Dendritic cell treated with granulocyte-macrophage colony-stimulating factor and Interleukin-4, amounts not matched to agents 40 ng/mL and 50 ng/mL, for 4 days (primary cell): ENCODE measurements around the gene CYP2D6.

Experiments
- H3K27ac Mint-ChIP-seq: one replicate; pipeline ENCODE4 v1.8.0; 2022; ENCODE audit warnings: mild to moderate bottlenecking, mixed read lengths
- H3K27me3 Mint-ChIP-seq: one replicate; pipeline ENCODE4 v1.8.0; 2022; ENCODE audit warnings: mild to moderate bottlenecking, mixed read lengths
- H3K36me3 Mint-ChIP-seq: one replicate; pipeline ENCODE4 v1.8.0; 2022; ENCODE audit warnings: low read depth, mixed read lengths
- H3K4me1 Mint-ChIP-seq: one replicate; pipeline ENCODE4 v1.8.0; 2022; ENCODE audit warnings: low read depth, mixed read lengths
- H3K4me3 Mint-ChIP-seq: one replicate; pipeline ENCODE4 v1.8.0; 2022; ENCODE audit warnings: mild to moderate bottlenecking, moderate library complexity, mixed read lengths
- H3K9me3 Mint-ChIP-seq: one replicate; pipeline ENCODE4 v1.8.0; 2022; ENCODE audit warnings: mixed read lengths
- intact Hi-C: fragments of 100-400 bp; cut with micrococcal nuclease; formaldehyde crosslinking; loops from one replicate; pipeline ENCODE4 v1.15.0; 2022

CYP2D6 gene

DNA sequence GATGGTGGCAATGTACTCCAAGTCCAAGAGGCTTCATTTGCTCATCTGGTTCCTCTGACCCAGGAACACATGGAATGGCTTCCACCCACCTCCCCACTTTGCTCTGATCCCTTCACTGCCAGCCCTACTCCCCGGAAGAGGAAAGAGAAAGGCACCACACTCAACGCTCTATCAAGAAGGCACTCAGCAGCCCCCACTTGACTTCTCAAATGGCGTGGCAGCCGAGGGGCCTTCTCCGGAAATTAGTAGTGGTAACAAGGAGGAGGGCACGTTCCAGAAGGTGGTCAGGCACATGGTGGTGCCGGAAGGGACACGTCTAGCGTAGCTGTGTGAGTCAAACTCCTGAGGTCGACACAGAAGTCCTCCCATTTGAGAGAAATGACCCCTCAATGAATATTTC is 36.5 kb upstream of the CYP2D6 start:
- Mint-ChIP-seq H3K9me3 (no peaks in the 10 kb centered on the region), H3K4me3 (no peak overlapping the region), H3K4me1 (peaks cover 21% of the 10 kb centered on the region), H3K36me3 (peaks cover 83% of the 10 kb centered on the region), H3K27me3 (no peaks in the 10 kb centered on the region), H3K27ac (no peak overlapping the region)
- intact Hi-C loops: no loop called here

GRCh38 chr22:42164901-42165300 is 34.3 kb upstream of the CYP2D6 start:
- peaks cover 89% of the 10 kb centered on the region for H3K36me3 Mint-ChIP-seq
- H3K9me3 Mint-ChIP-seq: no peaks in the 10 kb centered on the region
- no peak overlapping the region for H3K27ac Mint-ChIP-seq
- H3K4me1 Mint-ChIP-seq: peaks cover 14% of the 10 kb centered on the region
- H3K4me3 Mint-ChIP-seq: no peak overlapping the region
- intact Hi-C loops: no loop called here
- no peaks in the 10 kb centered on the region for H3K27me3 Mint-ChIP-seq

DNA sequence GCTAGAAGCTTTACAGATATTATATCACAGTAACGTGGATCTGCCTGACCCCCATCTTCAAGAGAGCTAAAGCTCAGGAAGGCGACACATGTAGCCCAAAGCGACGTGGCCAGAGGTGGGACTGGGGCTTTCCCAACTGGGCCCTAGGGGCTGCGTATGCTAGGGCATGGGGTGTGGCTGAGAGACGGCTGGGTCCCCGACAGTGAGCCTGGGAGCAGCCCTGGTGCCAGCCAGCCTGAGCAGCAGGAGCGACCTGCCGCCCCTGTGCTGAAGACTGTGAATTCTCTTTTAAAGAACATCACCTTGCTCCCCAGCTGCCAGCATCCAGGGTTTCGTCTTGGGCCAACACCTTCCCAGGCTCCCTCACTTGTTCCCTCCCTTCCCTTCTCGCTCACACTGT is 32.9 kb upstream of the CYP2D6 start:
- Mint-ChIP-seq H3K4me1 (peaks cover 2% of the 10 kb centered on the region), H3K4me3 (no peak overlapping the region), H3K9me3 (no peaks in the 10 kb centered on the region), H3K27me3 (no peaks in the 10 kb centered on the region), H3K27ac (no peak overlapping the region), H3K36me3 (peaks cover 89% of the 10 kb centered on the region)
- intact Hi-C loops: no loop called here

DNA sequence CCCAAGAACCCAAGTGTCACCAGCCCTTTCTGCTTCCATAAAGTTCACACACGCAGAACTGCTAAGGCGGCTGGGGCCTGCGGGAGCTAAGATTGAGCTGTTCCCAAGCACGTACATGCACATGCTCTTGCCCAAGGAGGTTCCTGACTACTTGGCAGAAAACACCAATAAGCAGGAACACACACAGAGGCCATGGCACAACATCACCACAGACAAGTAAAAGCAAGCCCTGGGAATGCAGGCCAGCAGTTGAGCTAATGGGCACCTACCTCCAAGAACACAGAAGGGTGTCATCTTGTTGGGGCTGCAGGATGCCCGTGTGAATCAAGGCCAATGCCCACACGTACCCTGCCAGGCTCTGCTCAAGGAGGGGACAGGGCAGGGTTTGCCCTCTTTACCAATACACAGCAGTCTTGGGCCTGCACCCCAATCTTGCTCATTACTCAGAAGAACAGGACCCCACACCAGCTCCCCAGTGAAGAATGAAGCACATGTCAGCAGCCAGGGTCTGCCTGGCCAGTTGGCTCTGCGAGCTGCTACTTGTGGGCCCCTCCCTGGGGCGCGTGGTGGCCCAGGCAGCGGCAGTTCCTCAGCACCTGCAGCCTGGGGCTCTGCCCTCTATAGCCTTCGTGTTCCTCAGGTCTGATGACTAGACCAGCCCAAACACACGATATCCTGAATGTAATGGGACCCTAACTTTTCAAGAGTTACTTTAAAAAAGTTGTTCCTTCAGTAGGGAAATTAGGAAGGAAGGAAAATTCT is 32.3 kb upstream of the CYP2D6 start:
- Mint-ChIP-seq H3K27me3 (no peaks in the 10 kb centered on the region), H3K4me3 (no peak overlapping the region), H3K27ac (no peak overlapping the region), H3K9me3 (no peaks in the 10 kb centered on the region), H3K4me1 (no peaks in the 10 kb centered on the region), H3K36me3 (peaks cover 89% of the 10 kb centered on the region)
- intact Hi-C loops: no loop called here

DNA sequence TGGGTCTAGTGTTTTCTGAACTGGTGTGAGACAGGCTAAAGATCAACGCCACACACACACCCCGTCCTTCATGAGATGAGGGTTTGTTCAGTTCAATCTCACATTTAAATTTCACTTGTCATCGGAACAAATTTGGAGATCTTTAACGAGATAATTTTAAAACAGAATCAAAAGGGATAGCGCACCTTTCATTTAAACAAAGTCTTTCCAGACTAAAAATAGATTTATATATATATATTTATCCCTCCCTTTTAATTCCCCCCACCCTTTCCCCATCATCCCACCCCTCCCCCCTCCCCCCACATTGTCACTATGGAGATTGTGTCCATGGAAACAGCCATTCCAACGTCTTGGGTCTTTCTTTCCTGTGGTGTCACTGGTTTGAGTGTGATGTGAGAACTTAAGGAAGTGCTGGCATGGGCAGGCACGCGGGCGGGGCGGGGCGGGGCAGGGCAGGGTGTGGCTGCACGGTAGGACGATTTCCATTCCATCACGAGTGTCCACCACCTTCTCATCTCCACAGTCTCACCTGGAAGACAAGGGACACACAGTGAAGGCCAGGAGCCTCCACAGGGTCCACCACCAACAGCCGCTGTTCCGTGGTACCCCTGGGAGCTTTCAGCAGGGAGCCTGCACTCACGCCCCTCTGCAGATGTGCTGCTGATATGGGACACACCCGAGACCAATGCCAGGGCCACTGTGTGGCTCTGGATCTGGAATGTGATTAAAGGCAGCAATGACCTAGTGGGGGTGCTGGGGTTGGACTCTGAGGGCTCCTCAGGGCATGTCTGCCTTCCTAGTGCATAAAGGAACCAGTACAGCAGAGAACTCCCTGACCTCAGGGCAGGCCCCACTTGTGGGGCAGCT is 30.5 kb upstream of the CYP2D6 start:
- no peaks in the 10 kb centered on the region for H3K4me1 Mint-ChIP-seq
- peaks cover 82% of the 10 kb centered on the region for H3K36me3 Mint-ChIP-seq
- H3K9me3 Mint-ChIP-seq: no peaks in the 10 kb centered on the region
- H3K4me3 Mint-ChIP-seq: no peak overlapping the region
- intact Hi-C loops: no loop called here
- no peak overlapping the region for H3K27ac Mint-ChIP-seq
- no peaks in the 10 kb centered on the region for H3K27me3 Mint-ChIP-seq

GRCh38 chr22:42160251-42160650 is 29.6 kb upstream of the CYP2D6 start:
- Mint-ChIP-seq H3K36me3 (peaks cover 83% of the 10 kb centered on the region), H3K9me3 (no peaks in the 10 kb centered on the region), H3K27me3 (no peaks in the 10 kb centered on the region), H3K27ac (no peak overlapping the region), H3K4me3 (no peak overlapping the region), H3K4me1 (no peaks in the 10 kb centered on the region)
- intact Hi-C loops: no loop called here

- Mint-ChIP-seq H3K27ac (no peak overlapping the region), H3K4me3 (no peak overlapping the region), H3K27me3 (no peaks in the 10 kb centered on the region), H3K9me3 (no peaks in the 10 kb centered on the region), H3K4me1 (peaks cover 8% of the 10 kb centered on the region), H3K36me3 (peaks cover 81% of the 10 kb centered on the region)
- intact Hi-C loops: no loop called here
Measured at GRCh38 chr22:42158456-42159132, 28.0 kb upstream of the CYP2D6 start.

DNA sequence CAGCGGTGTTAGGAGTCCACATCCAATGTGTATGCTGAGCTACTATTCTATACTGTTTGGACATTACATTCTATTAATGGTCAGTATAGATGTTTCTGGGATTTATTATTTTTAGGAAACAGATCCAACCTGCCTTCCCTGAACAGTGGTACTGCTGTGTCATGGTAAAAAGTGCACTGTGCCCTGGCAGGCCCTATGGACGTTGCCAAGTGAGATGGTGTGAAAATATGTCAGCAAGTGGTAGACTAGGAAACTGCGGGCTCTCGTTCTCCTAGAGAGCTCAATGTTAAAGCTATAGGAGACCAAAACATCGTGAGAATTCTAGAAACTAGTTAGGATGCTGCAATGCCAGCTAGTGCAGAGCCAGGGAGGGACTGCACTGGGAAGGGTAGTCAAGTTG is 26.0 kb upstream of the CYP2D6 start:
- Mint-ChIP-seq H3K36me3 (peaks cover 80% of the 10 kb centered on the region), H3K9me3 (no peaks in the 10 kb centered on the region), H3K4me3 (no peak overlapping the region), H3K27ac (no peak overlapping the region), H3K27me3 (no peaks in the 10 kb centered on the region), H3K4me1 (peaks cover 8% of the 10 kb centered on the region)
- intact Hi-C loops: no loop called here

DNA sequence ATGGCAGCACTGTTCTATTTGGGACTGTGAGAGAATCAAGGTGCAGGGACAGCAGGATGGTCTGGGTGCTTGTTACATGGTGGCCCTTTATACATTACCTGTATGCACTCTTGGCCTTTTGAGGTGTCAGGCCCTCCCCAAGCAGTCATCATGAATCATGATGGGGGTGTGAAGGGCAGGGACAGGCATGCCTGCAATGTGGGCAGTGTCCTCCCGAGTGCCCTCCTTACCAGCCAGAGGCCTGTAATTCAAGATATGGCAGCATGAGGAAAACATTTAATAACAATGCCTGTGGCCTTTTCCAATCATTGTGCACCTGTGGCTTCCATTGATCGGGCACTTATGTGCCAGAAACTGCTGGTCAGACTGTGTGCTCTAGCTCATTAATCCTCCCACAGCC is 25.5 kb upstream of the CYP2D6 start:
- H3K36me3 Mint-ChIP-seq: peaks cover 80% of the 10 kb centered on the region
- intact Hi-C loops: no loop called here

DNA sequence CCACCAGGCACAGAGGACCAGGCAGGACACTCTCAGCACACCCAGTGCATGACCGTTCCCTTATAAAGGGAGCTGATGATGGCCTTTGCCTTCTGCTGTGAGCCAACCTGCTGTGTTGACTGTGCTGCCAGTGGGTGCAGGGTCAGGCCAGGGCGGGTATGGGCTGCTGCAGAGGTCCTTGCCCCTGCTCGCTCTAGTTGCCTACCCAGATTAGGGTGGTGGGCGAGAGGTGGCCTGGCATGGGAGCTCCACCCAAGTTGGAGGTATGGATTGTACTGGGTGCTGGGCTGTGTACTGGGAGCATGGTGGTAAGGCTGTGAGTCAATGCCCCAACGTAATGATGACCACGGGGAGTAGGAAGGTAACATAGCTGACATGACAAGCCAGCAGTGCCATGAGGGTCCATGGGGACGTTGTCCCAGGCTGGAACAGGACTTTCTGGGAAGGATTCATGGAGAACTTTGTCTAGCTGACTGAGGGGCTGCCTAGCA is 24.5 kb upstream of the CYP2D6 start:
- H3K4me1 Mint-ChIP-seq: peaks cover 8% of the 10 kb centered on the region
- H3K36me3 Mint-ChIP-seq: peaks cover 77% of the 10 kb centered on the region
- no peaks in the 10 kb centered on the region for H3K27me3 Mint-ChIP-seq
- H3K9me3 Mint-ChIP-seq: no peaks in the 10 kb centered on the region
- no peak overlapping the region for H3K4me3 Mint-ChIP-seq
- intact Hi-C loops: no loop called here
- H3K27ac Mint-ChIP-seq: no peak overlapping the region

More for the DNA sequence above, 25.5 kb upstream of the CYP2D6 start:
- no peaks in the 10 kb centered on the region for H3K9me3 Mint-ChIP-seq
- H3K4me3 Mint-ChIP-seq: no peak overlapping the region
- peaks cover 8% of the 10 kb centered on the region for H3K4me1 Mint-ChIP-seq
- no peaks in the 10 kb centered on the region for H3K27me3 Mint-ChIP-seq
- H3K27ac Mint-ChIP-seq: no peak overlapping the region

DNA sequence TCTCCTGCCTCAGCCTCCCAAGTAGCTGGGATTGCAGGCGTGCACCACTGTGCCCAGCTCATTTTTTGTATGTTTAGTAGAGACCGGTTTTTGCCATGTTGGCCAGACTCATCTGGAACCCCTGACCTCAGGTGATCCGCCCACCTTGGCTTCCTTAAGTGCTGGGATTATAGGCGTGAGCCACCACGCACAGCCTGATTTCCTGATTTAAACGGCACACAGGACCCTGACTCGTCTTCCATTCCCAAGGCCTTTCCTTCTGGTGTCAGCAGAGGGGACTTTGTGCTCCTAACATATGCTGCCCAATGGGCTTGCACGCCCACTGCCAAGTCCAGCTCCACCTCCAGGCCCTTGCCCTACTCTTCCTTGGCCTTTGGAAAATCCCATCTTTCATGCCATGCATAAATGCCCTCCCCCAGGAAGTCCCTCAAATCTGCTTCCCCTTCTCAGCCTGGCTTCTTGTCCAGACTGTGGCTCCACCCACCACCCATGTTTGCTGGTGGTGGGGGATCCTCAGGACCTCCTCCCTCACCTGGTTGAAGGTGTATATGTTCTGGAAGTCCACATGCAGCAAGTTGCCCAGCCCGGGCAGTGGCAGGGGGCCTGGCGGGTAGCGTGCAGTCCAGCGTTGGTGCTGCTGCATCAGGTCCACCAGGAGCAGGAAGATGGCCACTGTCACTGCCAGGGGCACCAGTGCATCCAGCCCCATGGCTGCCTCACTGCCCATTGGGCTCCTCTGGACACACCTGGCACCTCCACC is 23.9 kb upstream of the CYP2D6 start:
- H3K27ac Mint-ChIP-seq: no peak overlapping the region
- no peak overlapping the region for H3K4me3 Mint-ChIP-seq
- H3K4me1 Mint-ChIP-seq: peaks cover 8% of the 10 kb centered on the region
- no peaks in the 10 kb centered on the region for H3K9me3 Mint-ChIP-seq
- peaks cover 77% of the 10 kb centered on the region for H3K36me3 Mint-ChIP-seq
- H3K27me3 Mint-ChIP-seq: no peaks in the 10 kb centered on the region
- intact Hi-C loops: no loop called here

DNA sequence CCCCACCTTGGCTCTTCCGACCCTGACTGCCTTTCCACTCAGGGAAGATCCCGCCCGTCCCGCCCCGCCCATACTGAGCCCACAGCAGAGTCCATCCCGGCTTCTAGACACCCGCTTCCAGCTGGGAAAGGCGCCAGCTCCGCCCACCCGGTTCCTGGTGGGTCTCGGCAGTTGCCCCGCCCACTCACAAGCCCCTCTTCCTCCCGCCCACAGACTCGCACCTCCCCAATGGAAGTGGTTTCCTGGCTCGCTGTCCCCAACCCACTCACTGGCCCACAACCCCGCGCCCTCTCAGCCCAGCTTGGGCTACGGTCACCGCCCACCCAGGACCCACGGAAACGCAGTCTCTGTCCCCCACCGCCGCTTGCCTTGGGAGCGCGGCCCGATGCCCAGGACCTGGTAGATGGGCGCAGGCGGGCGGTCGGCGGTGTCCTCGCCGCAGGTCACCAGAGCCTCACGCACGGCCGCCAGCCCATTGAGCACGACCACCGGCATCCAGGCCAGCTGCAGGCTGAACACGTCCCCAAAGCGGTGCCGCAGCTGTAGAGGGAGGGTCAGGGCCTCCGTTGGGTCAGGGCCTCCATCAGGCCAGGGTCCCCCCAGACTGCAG is 22.2 kb upstream of the CYP2D6 start:
- no peaks in the 10 kb centered on the region for H3K9me3 Mint-ChIP-seq
- intact Hi-C loops: no loop called here
- H3K36me3 Mint-ChIP-seq: peaks cover 61% of the 10 kb centered on the region
- H3K27me3 Mint-ChIP-seq: no peaks in the 10 kb centered on the region
- H3K4me3 Mint-ChIP-seq: no peak overlapping the region
- H3K27ac Mint-ChIP-seq: no peak overlapping the region
- H3K4me1 Mint-ChIP-seq: peaks cover 8% of the 10 kb centered on the region

GRCh38 chr22:42151924-42152635 is 21.5 kb upstream of the CYP2D6 start:
- no peak overlapping the region for H3K4me3 Mint-ChIP-seq
- intact Hi-C loops: no loop called here
- H3K36me3 Mint-ChIP-seq: peaks cover 56% of the 10 kb centered on the region
- no peaks in the 10 kb centered on the region for H3K9me3 Mint-ChIP-seq
- H3K4me1 Mint-ChIP-seq: peaks cover 8% of the 10 kb centered on the region
- no peak overlapping the region for H3K27ac Mint-ChIP-seq
- no peaks in the 10 kb centered on the region for H3K27me3 Mint-ChIP-seq
